Chondrocyte (in vitro differentiated cells): ENCODE results near the gene PLCB4. TPM values are rescaled to one million over a fixed set of nuclear protein-coding genes. Genes with fewer than 3 reads are reported as not detected.

Experiments
- DNase-seq: peaks from one replicate; pipeline ENCODE4 v3.0.0; 2021; ENCODE audit warnings: mixed read lengths, low spot score
- H3K27ac Mint-ChIP-seq: one replicate; pipeline ENCODE4 v1.8.0; 2021; ENCODE audit warnings: mild to moderate bottlenecking, moderate library complexity, mixed read lengths; ENCODE audit not compliant: unreplicated experiment
- H3K27me3 Mint-ChIP-seq: 2 replicates; pipeline ENCODE4 v1.8.0; 2021; ENCODE audit warnings: low read depth, mixed read lengths
- H3K36me3 Mint-ChIP-seq: 2 replicates; pipeline ENCODE4 v1.8.0; 2021; ENCODE audit warnings: low read depth, mixed read lengths
- H3K4me1 Mint-ChIP-seq: 2 replicates; pipeline ENCODE4 v1.8.0; 2021; ENCODE audit warnings: low read depth, mild to moderate bottlenecking, mixed read lengths
- H3K4me3 Mint-ChIP-seq: one replicate; pipeline ENCODE4 v1.8.0; 2021; ENCODE audit warnings: mild to moderate bottlenecking, moderate library complexity, mixed read lengths; ENCODE audit not compliant: unreplicated experiment
- H3K9me3 Mint-ChIP-seq: 2 replicates; pipeline ENCODE4 v1.8.0; 2021; ENCODE audit warnings: low read depth, mixed read lengths
- CTCF ChIP-seq: fragments of 200-600 bp; sonication (generic); IDR thresholded peaks from 2 replicates; pipeline ENCODE4 v1.5.0; 2021; ENCODE audit warnings: antibody characterized with exemption, mild to moderate bottlenecking, moderate library complexity
- total RNA-seq: library from RNA; stranded (reverse); gene quantifications from 3 replicates; pipeline ENCODE4 v1.2.1, GENCODE V29; 2021

PLCB4 gene
- total RNA-seq, 1 donor from 2014 or later: 13.3 TPM

GRCh38 chr20:9256393-9256792, 187.5 kb downstream of the PLCB4 start:
- H3K27me3 Mint-ChIP-seq: no peaks in the 10 kb centered on the region
- no peak overlapping the region for H3K27ac Mint-ChIP-seq
- no peak for TF ChIP-seq CTCF
- H3K4me1 Mint-ChIP-seq: peaks cover 9% of the 10 kb centered on the region
- H3K4me3 Mint-ChIP-seq: no peak overlapping the region
- no peaks in the 10 kb centered on the region for H3K36me3 Mint-ChIP-seq
- no peaks in the 10 kb centered on the region for H3K9me3 Mint-ChIP-seq
- no peak for DNase-seq

- Mint-ChIP-seq H3K4me3 (no peak overlapping the region), H3K27me3 (no peaks in the 10 kb centered on the region), H3K36me3 (no peaks in the 10 kb centered on the region), H3K9me3 (no peaks in the 10 kb centered on the region), H3K27ac (no peak overlapping the region), H3K4me1 (peaks cover 24% of the 10 kb centered on the region)
- TF ChIP-seq CTCF: no peak
- DNase-seq: no peak
Measured at GRCh38 chr20:9258901-9259300, 190.0 kb downstream of the PLCB4 start.

- Mint-ChIP-seq H3K4me1 (peaks cover 24% of the 10 kb centered on the region), H3K4me3 (no peak overlapping the region), H3K36me3 (no peaks in the 10 kb centered on the region), H3K27ac (no peak overlapping the region), H3K27me3 (no peaks in the 10 kb centered on the region), H3K9me3 (no peaks in the 10 kb centered on the region)
- no peak for TF ChIP-seq CTCF
- no peak for DNase-seq
Measured at GRCh38 chr20:9260027-9260426, 191.1 kb downstream of the PLCB4 start.

GRCh38 chr20:9261781-9262180, 192.9 kb downstream of the PLCB4 start:
- H3K27ac Mint-ChIP-seq: no peak overlapping the region
- no peak for DNase-seq
- H3K9me3 Mint-ChIP-seq: no peaks in the 10 kb centered on the region
- H3K4me1 Mint-ChIP-seq: peaks cover 24% of the 10 kb centered on the region
- no peaks in the 10 kb centered on the region for H3K27me3 Mint-ChIP-seq
- TF ChIP-seq CTCF: no peak
- no peaks in the 10 kb centered on the region for H3K36me3 Mint-ChIP-seq
- no peak overlapping the region for H3K4me3 Mint-ChIP-seq

GRCh38 chr20:9262653-9263194, 193.8 kb downstream of the PLCB4 start:
- H3K27ac Mint-ChIP-seq: peak overlapping the region; percentile 20

More at GRCh38 chr20:9262653-9263194, 193.8 kb downstream of the PLCB4 start:
- Mint-ChIP-seq H3K27me3 (no peaks in the 10 kb centered on the region), H3K9me3 (no peaks in the 10 kb centered on the region), H3K4me1 (peaks cover 24% of the 10 kb centered on the region), H3K36me3 (no peaks in the 10 kb centered on the region), H3K4me3 (peak overlapping the region; percentile 20)
- DNase-seq: no peak
- no peak for TF ChIP-seq CTCF
